HG02840 (cell line): Measurements from ENCODE around the gene ASIC5.
"Not testable (repeated sequence)": the region's sequence is repeated elsewhere in the genome, so short reads cannot be mapped to it uniquely, and the experiment has no call there.

Experiments used
- ATAC-seq: cut with Tn5 transposase; IDR thresholded peaks from one replicate; pipeline ENCODE4 v1.9.1; 2021; ENCODE audit warnings: mild to moderate bottlenecking, moderate library complexity, moderate number of reproducible peaks; ENCODE audit not compliant: unreplicated experiment, low FRiP score

The ASIC5 gene, protein sequence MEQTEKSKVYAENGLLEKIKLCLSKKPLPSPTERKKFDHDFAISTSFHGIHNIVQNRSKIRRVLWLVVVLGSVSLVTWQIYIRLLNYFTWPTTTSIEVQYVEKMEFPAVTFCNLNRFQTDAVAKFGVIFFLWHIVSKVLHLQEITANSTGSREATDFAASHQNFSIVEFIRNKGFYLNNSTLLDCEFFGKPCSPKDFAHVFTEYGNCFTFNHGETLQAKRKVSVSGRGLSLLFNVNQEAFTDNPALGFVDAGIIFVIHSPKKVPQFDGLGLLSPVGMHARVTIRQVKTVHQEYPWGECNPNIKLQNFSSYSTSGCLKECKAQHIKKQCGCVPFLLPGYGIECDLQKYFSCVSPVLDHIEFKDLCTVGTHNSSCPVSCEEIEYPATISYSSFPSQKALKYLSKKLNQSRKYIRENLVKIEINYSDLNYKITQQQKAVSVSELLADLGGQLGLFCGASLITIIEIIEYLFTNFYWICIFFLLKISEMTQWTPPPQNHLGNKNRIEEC

GRCh38 chr4:155866177-155866576 lies at the start of gene ASIC5:
ASIC5 (minus strand) TSS chr4:155866277; CDS start chr4:155866226, 51 bp downstream.
- ATAC-seq = no peak

GRCh38 chr4:155914782-155915181 lies 48.7 kb upstream of the ASIC5 start:
- ATAC-seq = no peak

- no peak for ATAC-seq
These were observed 45.8 kb upstream of the ASIC5 start for GRCh38 chr4:155911905-155912304.

DNA sequence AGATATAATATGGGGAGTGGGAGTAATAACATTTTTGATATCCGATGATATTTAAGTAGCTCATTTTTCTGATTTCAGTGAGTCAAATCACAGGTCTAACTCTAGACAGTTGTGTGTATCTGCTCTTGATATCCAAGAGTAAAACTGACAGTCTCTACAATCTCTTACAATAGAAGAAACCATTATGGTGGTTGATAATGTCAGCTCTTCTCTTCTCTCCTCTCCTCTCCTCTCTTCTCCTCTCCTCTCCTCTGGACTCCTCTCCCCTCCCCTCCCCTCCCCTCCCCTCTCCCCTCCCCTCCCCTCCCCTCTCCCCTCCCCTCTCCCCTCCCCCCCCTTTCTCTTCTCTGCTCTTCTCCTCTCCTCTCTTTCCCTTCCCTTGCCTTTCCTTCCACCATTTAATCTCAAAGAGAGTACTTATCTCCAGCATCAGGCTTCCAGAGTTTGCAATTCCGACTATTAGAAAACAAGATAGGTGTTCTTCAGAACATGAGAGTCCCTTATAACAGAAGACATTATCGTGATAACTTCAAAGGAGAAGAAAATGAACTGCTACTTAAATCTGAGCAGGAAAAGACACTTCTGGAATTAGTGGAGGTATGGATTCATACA lies 43.6 kb upstream of the ASIC5 start:
- no peak for ATAC-seq

DNA sequence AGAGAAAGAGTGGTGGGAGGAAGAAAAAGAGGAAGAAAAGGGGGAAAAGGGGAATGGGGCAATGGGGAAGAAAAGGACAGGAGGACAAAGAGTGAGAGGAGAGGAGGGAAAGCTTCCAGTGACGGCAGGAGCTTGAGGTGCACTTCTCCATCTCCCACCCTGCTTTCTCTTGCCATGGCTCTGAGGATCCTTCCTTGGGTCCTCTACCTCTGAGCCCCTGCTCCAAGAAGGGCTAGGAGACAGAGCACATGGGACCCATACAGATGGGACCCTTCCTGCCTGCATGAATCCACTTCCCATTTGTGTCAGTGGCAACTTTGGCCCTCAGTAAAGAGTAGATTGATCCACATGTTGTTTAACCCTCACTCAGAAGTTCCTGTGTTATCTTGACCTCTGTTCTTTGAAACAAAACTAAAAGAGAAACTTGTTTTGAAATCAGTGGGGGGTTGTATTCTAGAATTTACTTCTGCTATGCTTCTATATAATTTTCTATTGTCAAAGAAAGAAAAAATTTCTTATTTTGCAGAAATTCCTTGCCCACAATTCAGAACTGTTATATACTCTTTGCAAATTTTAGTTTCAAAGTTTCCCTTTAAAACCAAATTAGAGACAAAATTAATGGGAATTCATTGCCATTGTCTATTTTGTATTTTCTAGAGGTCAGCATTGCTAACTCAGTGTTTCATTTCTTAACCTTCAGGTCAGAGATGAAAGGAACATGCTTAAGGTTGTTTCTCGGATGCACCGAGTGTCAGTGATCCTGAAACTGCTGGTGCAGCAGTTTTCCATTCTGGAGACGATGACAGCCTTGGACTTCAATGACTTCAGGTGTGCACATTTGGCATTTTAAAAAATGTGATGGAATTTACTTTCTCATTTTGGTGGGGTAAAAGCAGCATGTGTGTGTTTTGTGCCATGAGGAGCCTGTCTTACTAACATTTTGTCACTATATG lies 42.4 kb upstream of the ASIC5 start:
- no peak for ATAC-seq

- ATAC-seq = no peak
These were observed 41.5 kb upstream of the ASIC5 start for GRCh38 chr4:155907556-155907955.

DNA sequence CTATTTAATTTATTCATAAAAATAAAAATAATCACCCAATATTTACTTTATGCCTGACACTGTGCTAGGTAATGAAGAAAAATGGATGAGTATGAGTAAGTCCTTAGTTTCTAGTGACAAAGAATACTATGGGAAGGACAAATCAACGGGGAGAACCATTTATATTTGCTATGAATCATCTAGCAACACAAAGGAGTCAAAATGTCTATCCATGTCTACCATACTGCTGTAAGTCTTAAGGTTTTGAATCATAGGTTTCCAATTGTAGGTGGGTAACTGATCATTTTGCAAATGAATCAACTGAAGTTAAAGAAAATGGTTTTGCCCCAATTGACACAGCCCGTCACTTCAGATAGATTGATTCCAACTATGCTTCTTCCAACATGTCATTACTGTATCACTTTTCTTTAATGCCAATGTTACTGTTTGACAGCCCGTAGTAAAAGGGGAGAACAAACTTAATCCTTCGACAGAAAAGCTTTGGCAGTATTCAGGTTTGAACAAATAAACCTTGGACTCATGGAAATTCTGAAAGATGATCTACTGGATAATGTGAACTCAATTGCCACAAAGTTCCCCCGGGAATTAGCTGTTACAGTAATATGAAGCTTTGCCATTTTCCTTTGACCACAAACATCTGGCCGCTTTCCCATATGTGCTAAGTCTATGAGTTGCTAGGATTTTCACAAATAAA lies 40.6 kb upstream of the ASIC5 start:
- no peak for ATAC-seq

DNA sequence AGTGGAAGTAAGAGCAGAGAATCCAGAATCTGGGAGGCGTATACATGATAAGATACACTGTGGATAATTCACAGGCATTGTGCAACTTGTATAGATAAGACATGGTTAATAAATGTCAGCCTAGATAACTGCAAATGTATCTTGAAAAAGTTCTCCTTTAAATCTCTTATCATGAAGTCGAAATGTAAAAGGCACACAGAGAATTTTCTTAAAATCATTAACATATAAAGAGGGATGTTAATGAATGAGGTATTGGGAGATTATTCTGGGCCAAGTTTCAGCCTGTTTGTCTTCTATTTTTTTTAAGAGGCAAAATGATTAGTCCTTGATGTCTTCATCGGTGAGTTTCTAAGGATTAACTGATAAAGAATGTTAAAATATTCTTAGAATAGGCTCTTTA lies 38.3 kb upstream of the ASIC5 start:
- ATAC-seq = no peak

DNA sequence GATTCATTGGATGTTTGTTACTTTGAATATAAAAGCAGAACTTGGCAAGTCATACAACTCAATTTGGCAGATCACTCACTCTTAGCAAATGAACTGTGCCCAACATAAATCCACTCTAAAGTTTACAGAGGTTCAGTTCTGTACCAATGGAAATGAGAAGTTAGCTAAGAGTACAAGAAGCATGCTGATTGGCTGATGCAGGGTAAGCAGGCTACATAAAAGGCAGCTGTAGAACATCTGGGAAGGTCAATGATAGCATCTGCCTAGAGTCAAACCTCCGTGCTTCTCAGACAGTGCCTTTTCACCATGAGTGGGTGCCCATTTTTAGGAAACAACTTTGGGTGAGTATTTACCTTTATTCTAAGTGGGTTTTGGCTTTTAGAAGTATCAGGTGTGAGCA lies 37.4 kb upstream of the ASIC5 start, which contains the start of gene TDO2:
Gene TDO2, plus strand, starts transcription at position 244 of the 400 bp plus-strand sequence. Its CDS starts 63 bp downstream, at position 307.
- no peak for ATAC-seq

- ATAC-seq = no peak
These were observed 34.9 kb upstream of the ASIC5 start for GRCh38 chr4:155901013-155901412.

GRCh38 chr4:155900381-155900780 lies 34.3 kb upstream of the ASIC5 start:
- no peak for ATAC-seq

DNA sequence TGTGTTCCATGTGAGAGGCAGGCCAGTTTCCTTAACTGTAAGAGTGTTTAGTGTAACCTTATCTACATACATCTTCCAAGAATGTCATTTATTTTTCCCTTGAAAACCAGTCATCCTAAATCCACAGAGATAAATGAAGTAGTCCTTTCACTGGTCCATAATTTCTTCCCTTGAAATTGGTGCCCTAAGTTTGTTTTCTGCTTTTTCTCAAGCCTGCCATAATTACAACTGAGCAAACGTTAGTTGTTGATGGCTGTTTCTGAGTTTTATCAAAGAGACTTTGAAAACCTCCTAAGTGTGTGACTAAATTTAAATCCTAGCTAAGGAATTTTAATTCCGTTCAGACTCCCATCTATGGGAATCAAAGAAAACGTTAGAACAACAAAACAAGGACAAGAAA lies 33.8 kb upstream of the ASIC5 start:
- ATAC-seq = no peak

GRCh38 chr4:155898371-155898770 lies 32.3 kb upstream of the ASIC5 start:
- not testable (repeated sequence) for ATAC-seq

DNA sequence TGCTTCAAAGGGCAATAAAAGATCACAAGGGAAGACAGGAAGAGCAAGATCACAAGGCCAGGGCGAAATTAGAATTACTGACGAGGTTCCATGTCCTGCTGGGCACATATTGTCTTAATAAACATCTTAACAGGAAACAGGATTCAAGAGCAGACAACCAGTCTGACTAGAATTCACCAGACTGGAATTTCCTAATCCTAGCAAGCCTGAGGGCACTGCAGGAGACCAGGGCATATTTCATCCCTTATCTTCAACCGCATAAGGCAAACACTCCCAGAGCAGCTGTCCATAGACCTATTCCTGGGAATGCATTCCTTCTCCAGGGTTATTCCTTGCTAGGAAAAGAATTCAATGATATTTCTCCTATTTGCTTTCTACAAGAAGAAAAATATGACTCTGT lies 25.0 kb upstream of the ASIC5 start:
- ATAC-seq = no peak

- ATAC-seq = no peak
These were observed 23.9 kb upstream of the ASIC5 start for GRCh38 chr4:155889946-155890345.

DNA sequence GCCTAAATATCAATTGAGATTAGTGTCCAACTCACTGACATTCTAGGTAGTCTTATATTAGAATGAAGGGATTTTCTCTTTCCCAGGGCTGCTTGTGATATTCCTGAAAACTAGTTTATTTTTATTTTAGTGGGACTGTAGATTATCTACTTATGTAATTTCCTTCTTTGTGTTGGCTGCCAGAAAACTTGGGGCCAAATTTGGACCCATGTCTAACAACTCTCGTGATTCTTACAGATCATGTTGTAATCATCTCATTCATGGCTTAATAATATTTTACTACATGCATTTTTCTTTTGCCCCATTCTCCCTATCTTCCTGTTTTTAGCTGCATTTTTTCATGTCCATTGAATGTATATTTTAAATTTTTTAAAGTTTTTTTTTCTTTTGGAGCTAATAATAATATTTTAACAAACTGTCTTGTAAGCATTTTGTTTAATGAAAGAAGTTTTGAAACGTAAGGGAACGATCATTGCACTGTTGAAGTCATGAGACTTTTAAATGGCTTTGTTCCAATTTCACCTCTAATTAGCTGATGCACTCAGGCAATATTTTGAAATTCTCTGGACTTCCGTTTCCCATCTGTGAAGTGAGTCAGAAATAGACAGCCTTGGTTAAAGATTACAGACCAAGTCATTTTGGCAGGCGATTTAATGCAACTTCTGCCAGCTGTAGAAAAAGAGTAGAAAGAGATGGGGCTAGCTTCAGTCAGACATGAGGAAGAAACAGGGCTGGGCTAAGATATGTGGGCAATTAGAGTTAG lies 23.1 kb upstream of the ASIC5 start:
- ATAC-seq = peak; percentile 74

- ATAC-seq = no peak
These were observed 21.9 kb upstream of the ASIC5 start for GRCh38 chr4:155887847-155888570.

DNA sequence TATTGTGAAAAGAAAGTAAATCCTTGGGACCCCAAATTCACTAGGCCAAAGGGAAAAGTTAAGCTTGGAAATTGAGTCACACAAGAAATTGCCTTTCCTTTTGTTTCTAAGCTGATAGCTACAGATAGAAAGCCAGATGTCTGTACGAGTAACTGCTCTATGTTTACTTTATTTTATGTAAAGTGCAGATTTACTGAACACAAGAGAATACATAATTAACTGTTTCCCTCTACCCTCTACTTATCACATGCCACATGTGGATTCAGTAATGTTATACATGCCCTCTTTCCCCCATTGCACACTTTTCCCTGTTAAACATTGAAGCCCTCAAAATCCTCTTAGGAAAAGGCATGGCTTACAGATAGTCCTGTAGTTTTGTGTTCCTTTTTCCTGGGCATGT lies 21.0 kb upstream of the ASIC5 start:
- no peak for ATAC-seq

DNA sequence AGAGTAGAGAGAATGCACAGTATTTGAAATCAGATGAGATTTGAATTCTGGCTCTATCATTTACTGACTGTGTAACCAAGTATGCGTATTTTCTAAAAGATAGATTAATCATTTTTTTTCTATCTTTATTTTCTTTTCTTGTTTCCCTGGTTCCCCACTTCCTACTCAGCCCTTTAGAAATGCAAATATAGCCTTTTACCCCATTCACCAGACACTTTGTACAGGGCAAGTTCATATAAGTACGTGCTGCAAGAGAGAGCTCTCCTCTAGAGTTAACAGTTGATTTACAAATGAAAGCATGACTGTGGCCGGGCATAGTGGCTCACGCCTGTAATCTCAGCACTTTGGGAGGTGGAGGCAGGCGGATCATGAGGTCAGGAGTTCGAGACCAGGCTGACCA lies 19.6 kb upstream of the ASIC5 start:
- no peak for ATAC-seq
